G401 (cell line): Measurements from ENCODE around the gene PTPN22. TPM values are rescaled to one million over a fixed set of nuclear protein-coding genes. Genes with fewer than 3 reads are reported as not detected.

Experiments
- DNase-seq: peaks from one replicate; pipeline ENCODE4 v3.0.0-alpha.2; 2015; ENCODE audit warnings: low spot score
- in situ Hi-C: cut with HindIII; loops from 2 replicates; pipeline ENCODE4 v1.10.0; 2016; ENCODE audit warnings: low sequenced_read_pairs, mixed read lengths
- total RNA-seq: library from RNA; depleted of rRNA; stranded (reverse); fragments of >200 nt; shearing (Covaris generic); gene quantifications from 2 replicates; pipeline ENCODE4 v1.2.3, GENCODE V29; 2014; rRNA removed

Gene PTPN22
- total RNA-seq, 1 experiment from 2014 or later, result not detected

GRCh38 chr1:113779542-113779941 lies 92.0 kb downstream of the PTPN22 start:
- in situ Hi-C loops, result no loop called here
- no peak for DNase-seq

GRCh38 chr1:113777561-113777960 lies 94.0 kb downstream of the PTPN22 start:
- DNase-seq, result no peak
- in situ Hi-C loops, result no loop called here

GRCh38 chr1:113770031-113770430 lies 101.5 kb downstream of the PTPN22 start:
- DNase-seq, result peak; percentile 69
- in situ Hi-C loops, result no loop called here

GRCh38 chr1:113769601-113769970 lies 101.9 kb downstream of the PTPN22 start:
- in situ Hi-C loops, result no loop called here
- DNase-seq, result peak; percentile 85

GRCh38 chr1:113768916-113769600 lies 102.5 kb downstream of the PTPN22 start:
- in situ Hi-C loops, result no loop called here

GRCh38 chr1:113765306-113766230 lies 105.9 kb downstream of the PTPN22 start:
- no peak for DNase-seq
- in situ Hi-C loops, result no loop called here

More at GRCh38 chr1:113768916-113769600, 102.5 kb downstream of the PTPN22 start:
- peak; percentile 23 for DNase-seq

Other genes starting within 250 kb of the PTPN22 start
- gene PHTF1, start 112.2 kb downstream of the PTPN22 start, total RNA-seq, result 15.5 and 27.1 TPM in 2 replicates
- 7.4 and 13.6 TPM in 2 replicates for gene RSBN1, start 59.2 kb downstream of the PTPN22 start, total RNA-seq
- gene BCL2L15, start 15.9 kb upstream of the PTPN22 start, total RNA-seq, result 0.64 TPM in 1 of 2 replicates, not detected in the other
- gene AP4B1, start 33.1 kb upstream of the PTPN22 start, total RNA-seq, result 4.1 and 5.6 TPM in 2 replicates
- 12.3 and 13.1 TPM in 2 replicates for gene DCLRE1B, start 33.6 kb upstream of the PTPN22 start, total RNA-seq
- 11.3 and 13.1 TPM in 2 replicates for gene HIPK1, start 57.6 kb upstream of the PTPN22 start, total RNA-seq
- gene OLFML3, start 107.8 kb upstream of the PTPN22 start, total RNA-seq, result 0.31 and 0.49 TPM in 2 replicates